Rectal smooth muscle tissue (tissue), 1 donor: ENCODE data around the gene ADA.

Experiments
- H3K27ac ChIP-seq: one replicate; pipeline ENCODE4 v1.7.0; 2013; ENCODE audit warnings: low read depth, low read length, inconsistent platforms
- H3K27me3 ChIP-seq: one replicate; pipeline ENCODE4 v1.7.0; 2013; ENCODE audit warnings: low read length; ENCODE audit not compliant: control insufficient read depth, insufficient read depth
- H3K36me3 ChIP-seq: one replicate; pipeline ENCODE4 v1.7.0; 2013; ENCODE audit warnings: low read length; ENCODE audit not compliant: control insufficient read depth, insufficient read depth
- H3K4me1 ChIP-seq: one replicate; pipeline ENCODE4 v1.7.0; 2013; ENCODE audit warnings: low read length; ENCODE audit not compliant: control insufficient read depth, insufficient read depth
- H3K4me3 ChIP-seq: one replicate; pipeline ENCODE4 v1.7.0; 2013; ENCODE audit warnings: low read length
- H3K9ac ChIP-seq: one replicate; pipeline ENCODE4 v1.7.0; 2013; ENCODE audit warnings: low read length

ADA gene

DNA sequence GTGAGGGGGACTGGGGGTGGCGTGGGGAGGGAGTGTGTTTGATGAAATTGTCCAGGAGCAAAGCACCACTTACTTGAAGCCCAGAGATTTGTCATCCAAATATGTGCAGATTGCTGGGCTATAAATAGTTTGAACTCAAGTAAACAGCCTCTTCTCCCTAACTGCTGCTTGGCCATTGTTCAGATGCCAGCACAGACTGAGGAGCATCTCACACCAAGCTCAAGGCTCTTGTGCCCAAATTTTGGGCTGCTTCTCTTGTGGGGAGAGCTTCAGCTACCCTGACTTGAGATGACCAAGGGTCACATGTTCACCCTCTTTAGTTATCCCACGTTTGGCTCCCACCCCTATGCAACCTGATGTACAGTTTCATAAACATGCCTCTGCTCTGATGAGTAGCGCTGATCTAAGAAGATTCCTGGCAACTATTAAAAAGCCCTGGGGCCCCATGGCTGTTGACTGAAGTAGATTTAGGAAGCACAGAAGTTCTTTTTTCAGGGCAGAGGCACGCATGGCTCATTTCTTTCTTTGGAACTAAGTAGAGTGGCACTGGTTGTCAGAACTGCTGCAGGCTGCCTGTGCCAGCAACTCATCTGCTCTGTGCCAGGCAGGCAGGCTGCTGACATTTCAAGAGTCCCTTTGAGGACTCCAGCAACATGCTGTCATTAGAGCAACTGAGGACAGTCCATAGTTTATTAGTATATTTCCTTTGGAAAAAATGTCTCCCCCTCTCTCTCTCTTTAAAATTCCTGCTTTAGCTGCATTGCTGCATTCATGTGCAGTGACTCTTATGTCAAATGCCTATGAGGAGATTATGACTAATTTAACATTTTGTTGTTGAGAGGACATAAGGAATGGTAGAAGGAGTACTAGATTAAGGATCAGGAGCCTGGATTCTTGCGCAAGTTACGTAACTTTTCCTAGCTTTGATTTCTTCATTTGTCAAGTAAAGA is 78.7 kb downstream of the ADA start:
- H3K27ac ChIP-seq, result peak overlapping the region; percentile 95
- peak overlapping the region; percentile 25 for H3K4me3 ChIP-seq
- H3K9ac ChIP-seq, result no peak overlapping the region
- H3K27me3 ChIP-seq, result no peaks in the 10 kb centered on the region
- no peaks in the 10 kb centered on the region for H3K36me3 ChIP-seq
- peaks cover 30% of the 10 kb centered on the region for H3K4me1 ChIP-seq

DNA sequence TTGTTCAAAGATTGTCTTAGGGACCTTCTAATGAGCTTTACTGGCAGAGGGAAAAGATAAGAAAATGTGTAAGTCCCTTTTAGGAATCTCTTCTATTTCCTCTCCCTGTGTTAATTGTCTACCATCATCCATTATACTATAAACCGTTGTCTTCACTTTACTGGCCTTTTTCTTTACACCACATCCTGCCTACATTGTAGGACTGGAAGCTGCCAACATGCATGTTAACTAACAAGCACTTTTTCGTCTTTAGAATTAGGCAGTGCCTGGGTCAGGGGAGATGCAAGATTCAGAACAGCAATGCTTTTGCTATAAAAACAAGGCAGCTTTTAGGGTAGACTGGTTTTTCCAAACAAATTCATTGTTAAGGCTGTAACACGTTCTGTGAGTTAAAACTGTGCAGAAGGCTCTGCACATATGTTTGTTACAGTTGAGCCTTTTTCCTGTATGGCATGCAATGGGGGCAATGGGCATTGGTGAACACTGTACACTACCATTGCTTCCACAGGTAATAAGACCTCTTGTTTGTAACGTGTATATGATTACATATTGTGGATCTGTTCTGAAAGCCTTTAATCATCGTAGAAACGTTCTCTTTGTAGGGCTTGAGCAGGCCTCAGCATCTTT is 80.0 kb downstream of the ADA start:
- no peaks in the 10 kb centered on the region for H3K36me3 ChIP-seq
- H3K4me1 ChIP-seq, result peaks cover 29% of the 10 kb centered on the region
- no peaks in the 10 kb centered on the region for H3K27me3 ChIP-seq
- H3K27ac ChIP-seq, result peak overlapping the region; percentile 76
- no peak overlapping the region for H3K9ac ChIP-seq
- H3K4me3 ChIP-seq, result no peak overlapping the region

DNA sequence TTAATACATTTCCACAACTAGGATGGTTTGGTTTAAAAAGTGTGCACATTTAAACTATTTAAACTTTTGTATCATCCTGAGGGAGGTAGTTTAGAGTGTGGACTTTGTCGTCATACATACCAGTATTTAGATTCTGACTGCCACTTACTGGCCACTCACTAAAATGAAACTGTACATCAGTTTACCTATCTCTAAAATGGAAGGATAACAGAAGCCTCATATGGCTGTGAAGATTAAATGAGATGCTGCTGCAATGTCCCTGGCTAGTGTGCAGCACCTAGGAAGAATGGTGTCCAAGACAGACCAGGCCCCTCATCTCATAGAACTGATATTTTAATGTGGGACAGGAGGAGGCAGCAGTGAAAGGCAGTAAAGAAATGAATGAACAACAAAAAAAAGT is 81.1 kb downstream of the ADA start:
- Histone ChIP-seq H3K36me3 (no peaks in the 10 kb centered on the region), H3K9ac (no peak overlapping the region), H3K4me3 (no peak overlapping the region), H3K27ac (no peak overlapping the region), H3K4me1 (peaks cover 23% of the 10 kb centered on the region), H3K27me3 (no peaks in the 10 kb centered on the region)
